T-helper 2 cell treated with Interferon-gamma antibody and Interleukin-4, amounts not matched to agents 100 ng/mL and 5 ng/mL, for 36 hours (primary cell): ENCODE results near the gene SYT17. TPM values are rescaled to one million over a fixed set of nuclear protein-coding genes. Genes with fewer than 3 reads are reported as not detected.

Experiments
- intact Hi-C: fragments of 100-400 bp; cut with micrococcal nuclease; formaldehyde crosslinking; loops from one replicate; pipeline ENCODE4 v1.15.1; 2023
- total RNA-seq: library from RNA; stranded (reverse); gene quantifications from 2 replicates; pipeline ENCODE4 v1.2.3, GENCODE V29; 2022

The SYT17 gene
- total RNA-seq, 1 donor from 2014 or later = not detected

- intact Hi-C loops = no loop called here
Observed at GRCh38 chr16:19294156-19294649, 126.2 kb downstream of the SYT17 start.

- intact Hi-C loops = no loop called here
Observed at GRCh38 chr16:19295393-19295792, 127.4 kb downstream of the SYT17 start.

DNA sequence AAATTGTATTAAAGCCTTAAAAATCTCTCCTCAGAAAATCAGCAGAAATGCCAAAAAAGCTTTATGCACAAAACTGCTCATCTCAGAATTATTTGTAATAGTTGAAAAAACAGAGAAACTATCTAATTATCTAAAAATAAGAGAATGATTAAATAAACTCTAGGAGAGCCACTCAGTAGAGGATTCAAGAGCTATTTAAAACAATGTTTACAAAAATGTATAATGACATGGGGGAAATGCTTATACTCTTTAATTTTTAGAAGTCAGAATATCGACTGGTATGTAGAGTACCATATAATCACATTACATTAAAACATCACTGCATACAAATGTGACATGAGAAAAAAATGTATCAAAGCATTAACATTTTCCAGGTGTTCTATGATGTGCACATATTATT lies 129.4 kb downstream of the SYT17 start:
- intact Hi-C loops = no loop called here

GRCh38 chr16:19299565-19299964 lies 131.5 kb downstream of the SYT17 start:
- intact Hi-C loops = no loop called here

- intact Hi-C loops = no loop called here
Observed at GRCh38 chr16:19301931-19302330, 133.9 kb downstream of the SYT17 start.

GRCh38 chr16:19304750-19305149 lies 136.7 kb downstream of the SYT17 start:
- intact Hi-C loops = no loop called here

GRCh38 chr16:19305443-19305842 lies 137.4 kb downstream of the SYT17 start:
- intact Hi-C loops = no loop called here

DNA sequence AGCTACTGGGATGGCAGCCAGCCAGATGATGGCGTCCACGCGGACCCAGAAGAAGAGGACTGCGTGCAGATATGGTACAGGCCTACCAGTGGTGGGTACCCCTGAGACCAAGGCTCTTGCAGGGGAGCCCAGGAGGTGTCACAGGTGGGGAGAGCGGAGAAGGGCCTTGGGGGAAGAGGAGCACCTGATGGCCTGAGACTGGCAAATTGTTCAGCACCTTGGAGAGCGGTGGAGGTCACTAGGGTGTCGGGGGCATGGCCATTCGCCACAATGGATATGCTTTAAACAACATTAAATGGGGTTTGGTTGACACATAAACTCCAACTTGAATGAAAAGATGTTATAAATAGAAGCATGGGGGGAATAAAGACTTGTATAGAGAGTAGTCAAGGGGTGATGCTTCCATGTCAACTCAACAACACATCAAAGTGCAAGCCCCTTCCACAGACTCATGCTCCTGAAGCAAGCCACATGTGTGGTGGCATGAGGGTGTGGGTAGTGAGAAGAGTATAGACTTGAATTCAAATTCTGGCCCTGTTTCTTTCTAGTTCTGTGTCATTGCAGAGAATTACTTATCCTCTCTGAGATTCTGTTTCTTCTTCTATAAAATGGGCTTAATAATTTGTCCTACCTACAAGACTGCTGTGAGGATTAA lies 139.7 kb downstream of the SYT17 start:
- intact Hi-C loops = no loop called here

GRCh38 chr16:19308392-19308791 lies 140.4 kb downstream of the SYT17 start:
- intact Hi-C loops = no loop called here

- intact Hi-C loops = no loop called here
Observed at GRCh38 chr16:19309178-19309577, 141.1 kb downstream of the SYT17 start.

- intact Hi-C loops = no loop called here
Observed at GRCh38 chr16:19314718-19315425, 146.8 kb downstream of the SYT17 start.

DNA sequence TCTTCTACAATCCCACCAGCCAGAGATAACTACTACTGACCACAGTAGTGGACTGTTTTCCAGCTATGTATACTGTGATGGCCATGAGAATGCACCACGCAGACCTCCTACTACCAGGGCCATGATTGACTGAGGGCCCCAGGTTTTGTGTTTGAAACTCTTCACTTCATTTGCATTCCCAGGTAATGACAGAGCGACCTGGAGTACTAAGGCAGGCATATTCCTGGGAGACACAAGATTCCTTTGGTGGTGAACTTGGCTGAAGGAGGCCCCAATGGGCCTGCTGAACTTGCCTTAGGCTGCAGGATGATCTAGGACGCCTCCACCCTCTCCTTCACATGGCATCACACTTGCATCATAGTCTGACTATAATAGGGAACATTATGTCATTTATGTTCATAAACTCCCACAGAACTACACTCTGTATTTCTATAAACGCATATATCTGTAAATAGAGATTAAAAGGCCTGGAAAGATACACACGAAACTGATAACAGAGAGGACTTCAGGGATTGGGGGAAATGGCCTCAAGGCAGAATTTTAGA lies 147.9 kb downstream of the SYT17 start:
- intact Hi-C loops = no loop called here

- intact Hi-C loops = no loop called here
Observed at GRCh38 chr16:19316846-19317245, 148.8 kb downstream of the SYT17 start.

Other genes with a start within 250 kb of the SYT17 start
- gene SMG1, start 241.8 kb upstream of the SYT17 start, total RNA-seq = 143 and 146 TPM in 2 replicates
- 0.05 and 0.09 TPM in 2 replicates for gene TMC7, start 184.3 kb upstream of the SYT17 start, total RNA-seq
- 14.4 and 16.5 TPM in 2 replicates for gene COQ7, start 100.6 kb upstream of the SYT17 start, total RNA-seq
- gene ITPRIPL2, start 54.3 kb upstream of the SYT17 start, total RNA-seq = 14.0 and 15.7 TPM in 2 replicates
- not detected in 2 replicates for gene CLEC19A, start 117.5 kb downstream of the SYT17 start, total RNA-seq
- not detected in 2 replicates for gene TMC5, start 249.6 kb downstream of the SYT17 start, total RNA-seq